Measurements from ENCODE around the gene SYNDIG1L. TPM values are rescaled to one million over a fixed set of nuclear protein-coding genes. Genes with fewer than 3 reads are reported as not detected.

The SYNDIG1L gene
- total and polyA plus RNA-seq, 2 of the 4 experiments (the other 2 are of a cell fraction): not detected

DNA sequence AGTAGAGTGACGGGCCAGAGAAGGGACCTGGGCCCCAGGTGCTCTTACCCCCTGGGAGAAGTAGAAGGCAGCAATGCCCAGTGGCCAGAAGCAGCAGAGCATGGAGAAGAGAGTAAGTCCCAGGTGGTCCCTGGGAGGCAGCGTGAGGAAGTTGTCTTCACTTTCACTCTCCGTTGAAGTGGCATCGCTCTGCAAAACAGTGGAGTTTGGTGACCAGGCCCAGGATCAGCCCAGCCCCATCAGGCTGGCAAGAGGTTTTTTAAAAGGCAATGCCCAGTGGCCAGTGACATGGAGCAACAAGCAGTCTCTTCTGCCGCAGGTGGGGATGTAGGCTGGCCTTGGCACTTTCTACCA lies 18.2 kb downstream of the SYNDIG1L start:
- Histone ChIP-seq H3K4me1 (ENCODE audit: control insufficient read depth, insufficient read depth, low read length) (no peaks in the 10 kb centered on the region), H3K4ac (ENCODE audit: low read depth, low read length) (no peak overlapping the region), H4K8ac (ENCODE audit: low read depth in 2 of 2, low read length in 2 of 2) (no peak overlapping the region), H2BK15ac (ENCODE audit: low read depth, low read length) (no peak overlapping the region), H3K27ac (ENCODE audit: insufficient read depth, low read length) (no peak overlapping the region), H2AK5ac (ENCODE audit: low read depth, low read length) (no peak overlapping the region), H4K91ac (ENCODE audit: insufficient read depth, low read depth, low read length) (no peak overlapping the region), H3K14ac (replicated peaks; ENCODE audit: low read depth, low read length) (no peak overlapping the region), H3K18ac (ENCODE audit: low read depth, low read length) (no peak overlapping the region), H3K9me1 (ENCODE audit: insufficient read depth, low read length) (no peaks in the 10 kb centered on the region), H2AFZ (replicated peaks; ENCODE audit: low read length, poor library complexity) (no peak overlapping the region), H3K79me1 (ENCODE audit: low read depth in 1 of 2, low read length in 2 of 2) (no peaks in the 10 kb centered on the region), H3K4me3 (ENCODE audit: insufficient read depth, low read depth, low read length) (no peak overlapping the region), H2BK5ac (ENCODE audit: low read depth, low read length, poor library complexity, severe bottlenecking) (no peak overlapping the region), H2BK20ac (ENCODE audit: low read depth, low read length) (no peak overlapping the region), H4K5ac (ENCODE audit: low read depth, low read length) (no peak overlapping the region), H3K4me2 (ENCODE audit: low read depth, low read length) (no peak overlapping the region), H2BK120ac (ENCODE audit: low read depth, low read length) (no peak overlapping the region), H3K9ac (ENCODE audit: low read depth, low read length) (no peak overlapping the region), H3K23ac (ENCODE audit: low read depth, low read length) (no peak overlapping the region), H3K9me3 (ENCODE audit: control insufficient read depth, insufficient read depth, low read length) (no peaks in the 10 kb centered on the region), H3K27me3 (ENCODE audit: control insufficient read depth, insufficient read depth, low read length) (peaks cover 61% of the 10 kb centered on the region), H4K20me1 (ENCODE audit: insufficient read depth, low read length) (no peaks in the 10 kb centered on the region), H2AK9ac (replicated peaks; ENCODE audit: low read depth, low read length, poor library complexity) (no peak overlapping the region), H3K56ac (ENCODE audit: extremely low read depth, insufficient read depth, low read length) (no peak overlapping the region), H3K36me3 (ENCODE audit: control insufficient read depth, insufficient read depth, low read length) (no peaks in the 10 kb centered on the region)
- ATAC-seq (ENCODE audit: low read depth) (no peak), DNase-seq (no peak)
- BruUV-seq (replicated peaks): no TSS peak
- ChIA-PET POLR2A (ENCODE audit: unreplicated experiment) (no interaction called here), CTCF (no interaction called here)
- intact Hi-C loops (cut with micrococcal nuclease) (no loop called here), in situ Hi-C loops (cut with MboI; ENCODE audit: low sequenced_read_pairs) (no loop called here), dilution Hi-C loops (cut with HindIII; ENCODE audit: low sequenced_read_pairs, unreplicated experiment) (no loop called here)
- WGBS, 2 experiments (ENCODE audit: extremely low coverage in 2 of 2, insufficient read length in 1 of 2): 90% methylated on average over 2 of the region's 5 CpGs; no CpG with 5 or more reads in 1 of the 2 experiments
- TF ChIP-seq BHLHE40 (IDR thresholded peaks at IDR 0.05; ENCODE audit: low read depth, low read length) (no peak), SMC3 (IDR thresholded peaks at IDR 0.05; ENCODE audit: low read depth, low read length) (no peak), RAD21 (IDR thresholded peaks at IDR 0.05; ENCODE audit: low read length) (no peak), RFX5 (IDR thresholded peaks at IDR 0.05; ENCODE audit: low read depth, low read length) (no peak), MAFK (IDR thresholded peaks at IDR 0.05; ENCODE audit: low read depth, low read length) (no peak), MAZ (IDR thresholded peaks at IDR 0.05; ENCODE audit: borderline replicate concordance, low read depth, low read length) (no peak), CHD1 (IDR thresholded peaks at IDR 0.05; ENCODE audit: low read depth, low read length) (no peak), CEBPB (IDR thresholded peaks at IDR 0.05; ENCODE audit: low read depth, low read length) (no peak), POLR2A (IDR thresholded peaks at IDR 0.05; ENCODE audit: low read depth, low read length) (no peak), RCOR1 (IDR thresholded peaks at IDR 0.05; ENCODE audit: insufficient replicate concordance, low read length) (no peak), MXI1 (IDR thresholded peaks at IDR 0.05; ENCODE audit: borderline replicate concordance, low read depth, low read length) (no peak), NFE2L2 (IDR thresholded peaks at IDR 0.05; ENCODE audit: low read depth, low read length) (no peak), FOS (IDR thresholded peaks at IDR 0.05; ENCODE audit: low read depth, low read length) (no peak)
- TF ChIP-seq, protein P1, sequence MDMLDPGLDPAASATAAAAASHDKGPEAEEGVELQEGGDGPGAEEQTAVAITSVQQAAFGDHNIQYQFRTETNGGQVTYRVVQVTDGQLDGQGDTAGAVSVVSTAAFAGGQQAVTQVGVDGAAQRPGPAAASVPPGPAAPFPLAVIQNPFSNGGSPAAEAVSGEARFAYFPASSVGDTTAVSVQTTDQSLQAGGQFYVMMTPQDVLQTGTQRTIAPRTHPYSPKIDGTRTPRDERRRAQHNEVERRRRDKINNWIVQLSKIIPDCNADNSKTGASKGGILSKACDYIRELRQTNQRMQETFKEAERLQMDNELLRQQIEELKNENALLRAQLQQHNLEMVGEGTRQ (IDR thresholded peaks at IDR 0.05; ENCODE audit: low read depth, low read length): no peak
- TF ChIP-seq, protein P2, sequence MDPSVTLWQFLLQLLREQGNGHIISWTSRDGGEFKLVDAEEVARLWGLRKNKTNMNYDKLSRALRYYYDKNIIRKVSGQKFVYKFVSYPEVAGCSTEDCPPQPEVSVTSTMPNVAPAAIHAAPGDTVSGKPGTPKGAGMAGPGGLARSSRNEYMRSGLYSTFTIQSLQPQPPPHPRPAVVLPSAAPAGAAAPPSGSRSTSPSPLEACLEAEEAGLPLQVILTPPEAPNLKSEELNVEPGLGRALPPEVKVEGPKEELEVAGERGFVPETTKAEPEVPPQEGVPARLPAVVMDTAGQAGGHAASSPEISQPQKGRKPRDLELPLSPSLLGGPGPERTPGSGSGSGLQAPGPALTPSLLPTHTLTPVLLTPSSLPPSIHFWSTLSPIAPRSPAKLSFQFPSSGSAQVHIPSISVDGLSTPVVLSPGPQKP (IDR thresholded peaks at IDR 0.05; ENCODE audit: borderline replicate concordance, low read depth, low read length): no peak
- TF ChIP-seq, protein P3, sequence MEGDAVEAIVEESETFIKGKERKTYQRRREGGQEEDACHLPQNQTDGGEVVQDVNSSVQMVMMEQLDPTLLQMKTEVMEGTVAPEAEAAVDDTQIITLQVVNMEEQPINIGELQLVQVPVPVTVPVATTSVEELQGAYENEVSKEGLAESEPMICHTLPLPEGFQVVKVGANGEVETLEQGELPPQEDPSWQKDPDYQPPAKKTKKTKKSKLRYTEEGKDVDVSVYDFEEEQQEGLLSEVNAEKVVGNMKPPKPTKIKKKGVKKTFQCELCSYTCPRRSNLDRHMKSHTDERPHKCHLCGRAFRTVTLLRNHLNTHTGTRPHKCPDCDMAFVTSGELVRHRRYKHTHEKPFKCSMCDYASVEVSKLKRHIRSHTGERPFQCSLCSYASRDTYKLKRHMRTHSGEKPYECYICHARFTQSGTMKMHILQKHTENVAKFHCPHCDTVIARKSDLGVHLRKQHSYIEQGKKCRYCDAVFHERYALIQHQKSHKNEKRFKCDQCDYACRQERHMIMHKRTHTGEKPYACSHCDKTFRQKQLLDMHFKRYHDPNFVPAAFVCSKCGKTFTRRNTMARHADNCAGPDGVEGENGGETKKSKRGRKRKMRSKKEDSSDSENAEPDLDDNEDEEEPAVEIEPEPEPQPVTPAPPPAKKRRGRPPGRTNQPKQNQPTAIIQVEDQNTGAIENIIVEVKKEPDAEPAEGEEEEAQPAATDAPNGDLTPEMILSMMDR (conservative IDR thresholded peaks at IDR 0.05; ENCODE audit: low read depth, low read length): no peak
